Progenitor cell of endocrine pancreas (in vitro differentiated cells): ENCODE data around the gene CCM2. TPM values are rescaled to one million over a fixed set of nuclear protein-coding genes. Genes with fewer than 3 reads are reported as not detected.

Experiments
- DNase-seq: peaks from one replicate; pipeline ENCODE4 v3.0.0; 2021; ENCODE audit warnings: low spot score; ENCODE audit not compliant: unreplicated experiment
- H3K27ac Mint-ChIP-seq: 2 replicates; pipeline ENCODE4 v1.8.0; 2021; ENCODE audit warnings: mild to moderate bottlenecking, moderate library complexity, mixed read lengths
- H3K27me3 Mint-ChIP-seq: 2 replicates; pipeline ENCODE4 v1.8.0; 2021; ENCODE audit warnings: mixed read lengths
- H3K36me3 Mint-ChIP-seq: 2 replicates; pipeline ENCODE4 v1.8.0; 2022; ENCODE audit warnings: mixed read lengths; ENCODE audit not compliant: insufficient read depth
- H3K4me1 Mint-ChIP-seq: 2 replicates; pipeline ENCODE4 v1.8.0; 2021; ENCODE audit warnings: low read depth, mixed read lengths
- H3K4me3 Mint-ChIP-seq: 2 replicates; pipeline ENCODE4 v1.8.0; 2021; ENCODE audit warnings: low read depth, mild to moderate bottlenecking, moderate library complexity, mixed read lengths
- H3K9me3 Mint-ChIP-seq: 2 replicates; pipeline ENCODE4 v1.8.0; 2021; ENCODE audit warnings: low read depth, mixed read lengths
- CTCF ChIP-seq: fragments of 200-600 bp; sonication (generic); IDR thresholded peaks from one replicate; pipeline ENCODE4 v1.5.0; 2021; ENCODE audit warnings: antibody characterized with exemption, mild to moderate bottlenecking; ENCODE audit not compliant: unreplicated experiment
- total RNA-seq: library from RNA; stranded (reverse); gene quantifications from 2 replicates; pipeline ENCODE4 v1.2.1, GENCODE V29; 2021

Gene CCM2
- total RNA-seq, 1 donor from 2014 or later = 43.0 TPM

GRCh38 chr7:45078125-45078681, 78.2 kb downstream of the CCM2 start:
- TF ChIP-seq CTCF = no peak
- Mint-ChIP-seq H3K4me3 (no peak overlapping the region), H3K27me3 (no peaks in the 10 kb centered on the region), H3K9me3 (no peaks in the 10 kb centered on the region), H3K4me1 (no peaks in the 10 kb centered on the region), H3K27ac (peak overlapping the region; percentile 18), H3K36me3 (peaks cover 2% of the 10 kb centered on the region)
- no peak for DNase-seq

- H3K9me3 Mint-ChIP-seq = no peaks in the 10 kb centered on the region
- H3K4me1 Mint-ChIP-seq = no peaks in the 10 kb centered on the region
- H3K27ac Mint-ChIP-seq = peak overlapping the region; percentile 65
- H3K4me3 Mint-ChIP-seq = no peak overlapping the region
- TF ChIP-seq CTCF = no peak
- H3K36me3 Mint-ChIP-seq = no peaks in the 10 kb centered on the region
- no peaks in the 10 kb centered on the region for H3K27me3 Mint-ChIP-seq
- DNase-seq = no peak
Measured at GRCh38 chr7:45080265-45080957, 80.4 kb downstream of the CCM2 start.

- DNase-seq = no peak
- Mint-ChIP-seq H3K4me3 (no peak overlapping the region), H3K36me3 (no peaks in the 10 kb centered on the region), H3K9me3 (no peaks in the 10 kb centered on the region), H3K27me3 (no peaks in the 10 kb centered on the region), H3K27ac (no peak overlapping the region), H3K4me1 (no peaks in the 10 kb centered on the region)
- TF ChIP-seq CTCF = no peak
Measured at GRCh38 chr7:45080958-45081669, 81.1 kb downstream of the CCM2 start.

GRCh38 chr7:45081670-45081974, 81.6 kb downstream of the CCM2 start:
- DNase-seq = no peak
- Mint-ChIP-seq H3K27me3 (no peaks in the 10 kb centered on the region), H3K4me3 (no peak overlapping the region), H3K4me1 (no peaks in the 10 kb centered on the region), H3K36me3 (no peaks in the 10 kb centered on the region), H3K27ac (no peak overlapping the region), H3K9me3 (no peaks in the 10 kb centered on the region)
- TF ChIP-seq CTCF = no peak

- Mint-ChIP-seq H3K4me3 (no peak overlapping the region), H3K4me1 (no peaks in the 10 kb centered on the region), H3K36me3 (no peaks in the 10 kb centered on the region), H3K9me3 (no peaks in the 10 kb centered on the region), H3K27me3 (peaks cover 4% of the 10 kb centered on the region), H3K27ac (no peak overlapping the region)
- DNase-seq = no peak
- no peak for TF ChIP-seq CTCF
Measured at GRCh38 chr7:45082031-45082830, 82.2 kb downstream of the CCM2 start.
